Colonic mucosa (tissue), 4 donors: Measurements from ENCODE around the gene RUNX2. TPM values are rescaled to one million over a fixed set of nuclear protein-coding genes. Genes with fewer than 3 reads are reported as not detected.
A peak's percentile ranks its signal among the peaks of the same experiment; 100 is the strongest.
"Not testable (repeated sequence)": the region's sequence is repeated elsewhere in the genome, so short reads cannot be mapped to it uniquely, and the experiment has no call there.

Experiments used
- DNase-seq: peaks from one replicate; pipeline ENCODE4 v3.0.0-alpha.2; 2020
- H3K27ac ChIP-seq: fragments of 200-600 bp; one replicate; pipeline ENCODE4 v1.8.0; 2021
- H3K27me3 ChIP-seq: fragments of 200-600 bp; one replicate; pipeline ENCODE4 v1.8.0; 2021
- H3K36me3 ChIP-seq: fragments of 200-600 bp; one replicate; pipeline ENCODE4 v1.8.0; 2021
- H3K4me1 ChIP-seq: fragments of 200-600 bp; one replicate; pipeline ENCODE4 v1.8.0; 2021; ENCODE audit warnings: mild to moderate bottlenecking
- H3K4me3 ChIP-seq: fragments of 200-600 bp; one replicate; pipeline ENCODE4 v1.8.0; 2021
- H3K9ac ChIP-seq, 2 donors: one replicate each; pipeline ENCODE4 v1.7.0; 2013; ENCODE audit warnings: control low read depth in 2 of 2, low read depth in 2 of 2, low read length in 2 of 2
- H3K9me3 ChIP-seq: fragments of 200-600 bp; one replicate; pipeline ENCODE4 v1.8.0; 2021
- CTCF ChIP-seq: fragments of 200-600 bp; IDR thresholded peaks from one replicate; pipeline ENCODE4 v1.8.0; 2022; ENCODE audit warnings: antibody characterized with exemption, mild to moderate bottlenecking
- intact Hi-C: fragments of 100-400 bp; cut with DNase I; formaldehyde crosslinking; loops from one replicate; pipeline ENCODE4 v1.14.1; 2022
- total RNA-seq, 2 donors: library from RNA; stranded (reverse); fragmentation: NEBNext Ultra II Directional in 1 of 2; extraction: Animal tissue kit (Norgen Biotek cat#: 25700) in 1 of 2; gene quantifications; one replicate each; pipeline ENCODE4 v1.2.1, GENCODE V29; 2021
- donor health status: healthy.
- donor health status: DM: no; HTN: no; CAD: no.
- donor health status: DM: no; HTN: no; CAD: no.

RUNX2 gene
- total RNA-seq, 2 donors from 2014 or later = 1.7 to 2.6 TPM

- peaks cover 10% of the 10 kb centered on the region for H3K27me3 ChIP-seq
- no peaks in the 10 kb centered on the region for H3K36me3 ChIP-seq
- no peak overlapping the region for H3K27ac ChIP-seq
- intact Hi-C loops = no loop called here
- H3K9ac ChIP-seq = no peak overlapping the region
- DNase-seq = no peak
- H3K4me3 ChIP-seq = no peak overlapping the region
- peaks cover 5% of the 10 kb centered on the region for H3K4me1 ChIP-seq
- no peak for TF ChIP-seq CTCF
- H3K9me3 ChIP-seq = no peaks in the 10 kb centered on the region
Observed at GRCh38 chr6:45667300-45667699, 339.2 kb downstream of the RUNX2 start.

GRCh38 chr6:45667766-45668165 lies 339.6 kb downstream of the RUNX2 start:
- TF ChIP-seq CTCF = no peak
- Histone ChIP-seq H3K36me3 (no peaks in the 10 kb centered on the region), H3K27me3 (peaks cover 10% of the 10 kb centered on the region), H3K4me1 (peaks cover 5% of the 10 kb centered on the region), H3K27ac (no peak overlapping the region), H3K9me3 (no peaks in the 10 kb centered on the region), H3K9ac (no peak overlapping the region), H3K4me3 (no peak overlapping the region)
- intact Hi-C loops = no loop called here
- no peak for DNase-seq

GRCh38 chr6:45668705-45669104 lies 340.6 kb downstream of the RUNX2 start:
- Histone ChIP-seq H3K9ac (no peak overlapping the region), H3K4me1 (no peaks in the 10 kb centered on the region), H3K27me3 (peaks cover 1% of the 10 kb centered on the region), H3K4me3 (no peak overlapping the region), H3K9me3 (no peaks in the 10 kb centered on the region), H3K36me3 (no peaks in the 10 kb centered on the region), H3K27ac (no peak overlapping the region)
- no peak for DNase-seq
- TF ChIP-seq CTCF = no peak
- intact Hi-C loops = no loop called here

DNA sequence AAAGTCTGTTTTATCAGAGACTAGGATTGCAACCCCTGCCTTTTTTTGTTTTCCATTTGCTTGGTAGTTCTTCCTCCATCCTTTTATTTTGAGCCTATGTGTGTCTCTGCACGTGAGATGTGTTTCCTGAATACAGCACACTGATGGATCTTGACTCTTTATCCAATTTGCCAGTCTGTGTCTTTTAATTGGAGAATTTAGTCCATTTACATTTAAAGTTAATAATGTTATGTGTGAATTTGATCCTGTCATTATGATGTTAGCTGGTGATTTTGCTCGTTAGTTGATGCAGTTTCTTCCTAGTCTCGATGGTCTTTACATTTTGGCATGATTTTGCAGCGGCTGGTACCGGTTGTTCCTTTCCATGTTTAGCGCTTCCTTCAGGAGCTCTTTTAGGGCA lies 345.0 kb downstream of the RUNX2 start:
- H3K27ac ChIP-seq, H3K27me3 ChIP-seq, DNase-seq, H3K9me3 ChIP-seq, H3K4me3 ChIP-seq, H3K36me3 ChIP-seq, H3K9ac ChIP-seq, H3K4me1 ChIP-seq, intact Hi-C loops: not testable (repeated sequence)

GRCh38 chr6:45675166-45675565 lies 347.0 kb downstream of the RUNX2 start:
- H3K4me1 ChIP-seq, H3K4me3 ChIP-seq, H3K27ac ChIP-seq, H3K9me3 ChIP-seq, H3K36me3 ChIP-seq, intact Hi-C loops, H3K27me3 ChIP-seq: not testable (repeated sequence)
- DNase-seq = peak; percentile 35
- H3K9ac ChIP-seq = peak overlapping the region in 1 of 2 donors; percentile 16

- intact Hi-C loops = no loop called here
- no peaks in the 10 kb centered on the region for H3K36me3 ChIP-seq
- no peak overlapping the region for H3K4me3 ChIP-seq
- no peaks in the 10 kb centered on the region for H3K9me3 ChIP-seq
- no peak overlapping the region for H3K9ac ChIP-seq
- H3K27me3 ChIP-seq = no peaks in the 10 kb centered on the region
- H3K27ac ChIP-seq = no peak overlapping the region
- no peaks in the 10 kb centered on the region for H3K4me1 ChIP-seq
- no peak for TF ChIP-seq CTCF
- no peak for DNase-seq
Observed at GRCh38 chr6:45675634-45676033, 347.5 kb downstream of the RUNX2 start.

- H3K9ac ChIP-seq = no peak overlapping the region
- H3K4me1 ChIP-seq = no peaks in the 10 kb centered on the region
- no peak for TF ChIP-seq CTCF
- no peaks in the 10 kb centered on the region for H3K27me3 ChIP-seq
- H3K36me3 ChIP-seq = no peaks in the 10 kb centered on the region
- no peak overlapping the region for H3K4me3 ChIP-seq
- intact Hi-C loops = no loop called here
- H3K9me3 ChIP-seq = no peaks in the 10 kb centered on the region
- no peak overlapping the region for H3K27ac ChIP-seq
- DNase-seq = no peak
Observed at GRCh38 chr6:45676380-45676779, 348.2 kb downstream of the RUNX2 start.
